GM12878 (cell line): Measurements from ENCODE around the gene ZFAND2A. TPM values are rescaled to one million over a fixed set of nuclear protein-coding genes. Genes with fewer than 3 reads are reported as not detected.

Experiments
- ATAC-seq: fragments of 200-7000 bp; cut with Tn5 transposase; 3 replicates; pipeline ENCODE4 v1.9.1; 2020; ENCODE audit warnings: mild to moderate bottlenecking, moderate library complexity
- BruUV-seq: library from RNA; stranded (reverse); fragments of 400-500 nt; replicated peaks from 2 replicates; lab custom pipeline; 2021; lab: Mats Ljungman, UMichigan
- CTCF ChIA-PET: fragments of 300-600 bp; sonication (Branson Sonifier 250); formaldehyde crosslinking; extraction: SDS; loops from one replicate; lab custom pipeline; 2021; ENCODE audit warnings: inconsistent platforms; lab: Yijun Ruan, JAX
- POLR2A ChIA-PET: fragments of 350-600 bp; formaldehyde crosslinking; extraction: SDS; loops from one replicate; lab custom pipeline; 2021; ENCODE audit warnings: inconsistent platforms; lab: Charles Lee
- RAD21 ChIA-PET: fragments of 300-600 bp; sonication (Branson Sonifier 250); formaldehyde crosslinking; loops from one replicate; lab custom pipeline; 2023; ENCODE audit warnings: antibody characterized with exemption; ENCODE audit not compliant: unreplicated experiment; lab: Charles Lee
- SMC1A ChIA-PET: fragments of 300-600 bp; sonication (Branson Sonifier 250); formaldehyde crosslinking; loops from one replicate; lab custom pipeline; 2023; ENCODE audit not compliant: unreplicated experiment, uncharacterized antibody; lab: Charles Lee
- DNase-seq: peaks from one replicate; pipeline ENCODE4 v3.0.0-alpha.2; 2011; ENCODE audit warnings: low read depth, low spot score
- FAIRE-seq: peaks from 3 replicates; lab custom pipeline; 2011; peaks lifted over from hg19 to GRCh38; lab: Jason Lieb, UNC
- H2AFZ ChIP-seq: 2 replicates; pipeline ENCODE4 v1.6.0; 2011; ENCODE audit warnings: low read depth, low read length, control low read depth; ENCODE audit not compliant: control insufficient read depth
- H3K27ac ChIP-seq: 2 replicates; pipeline ENCODE4 v1.5.1; 2011; ENCODE audit warnings: control low read depth; ENCODE audit not compliant: control insufficient read depth, insufficient read depth
- H3K27me3 ChIP-seq, 2 experiments: replicated peaks in 1 of 2; 2 replicates each; pipeline versions ENCODE4 v1.6.0 to v1.6.1; 2011; ENCODE audit warnings: low read length in 1 of 2; ENCODE audit not compliant: control insufficient read depth in 2 of 2, insufficient read depth in 2 of 2
- H3K36me3 ChIP-seq, 2 experiments: 2 replicates each; pipeline ENCODE4 v1.5.1; 2011; ENCODE audit warnings: low read length in 1 of 2; ENCODE audit not compliant: control insufficient read depth in 2 of 2, insufficient read depth in 2 of 2
- H3K4me1 ChIP-seq: 2 replicates; pipeline ENCODE4 v1.6.1; 2011; ENCODE audit warnings: mild to moderate bottlenecking, low read length, moderate library complexity, mixed read lengths; ENCODE audit not compliant: control insufficient read depth, insufficient read depth
- H3K4me2 ChIP-seq: 2 replicates; pipeline ENCODE4 v1.6.0; 2011; ENCODE audit warnings: control low read depth; ENCODE audit not compliant: control insufficient read depth, insufficient read depth
- H3K4me3 ChIP-seq: fragments of 200-600 bp; sonication (generic); 2 replicates; pipeline ENCODE4 v1.5.1; 2016
- H3K79me2 ChIP-seq: 2 replicates; pipeline ENCODE4 v1.6.0; 2011; ENCODE audit warnings: low read length; ENCODE audit not compliant: control insufficient read depth, insufficient read depth
- H3K9ac ChIP-seq: 2 replicates; pipeline ENCODE4 v1.8.0; 2011; ENCODE audit warnings: low read length, control low read depth, mixed read lengths; ENCODE audit not compliant: control insufficient read depth, insufficient read depth
- H3K9me3 ChIP-seq: replicated peaks from 3 replicates; pipeline ENCODE4 v1.5.1; 2011; ENCODE audit warnings: mild to moderate bottlenecking, low read length; ENCODE audit not compliant: control insufficient read depth, insufficient read depth
- H4K20me1 ChIP-seq: 2 replicates; pipeline ENCODE4 v1.6.0; 2011; ENCODE audit not compliant: control insufficient read depth, insufficient read depth
- BCL11A ChIP-seq: IDR thresholded peaks from 2 replicates; pipeline ENCODE4 v1.6.1; 2011; ENCODE audit warnings: low read depth, low read length
- CREB1 ChIP-seq: IDR thresholded peaks from 2 replicates; pipeline ENCODE4 v1.6.1; 2012; ENCODE audit warnings: low read depth, mild to moderate bottlenecking, inconsistent platforms
- CREM ChIP-seq: IDR thresholded peaks from 2 replicates; pipeline ENCODE4 v1.6.1; 2014; ENCODE audit warnings: antibody characterized with exemption, low read depth
- MLLT1 ChIP-seq: fragments of 450-650 bp; IDR thresholded peaks from 2 replicates; pipeline ENCODE4 v1.6.1; 2016; ENCODE audit warnings: mild to moderate bottlenecking
- POU2F2 ChIP-seq: IDR thresholded peaks from 3 replicates; pipeline ENCODE4 v1.6.1; 2011; ENCODE audit warnings: low read depth, mild to moderate bottlenecking, low read length, borderline replicate concordance
- RFX5 ChIP-seq: IDR thresholded peaks from 2 replicates; pipeline ENCODE4 v1.6.1; 2011; ENCODE audit warnings: low read depth, low read length, improper control_type of control experiment
- ZNF592 ChIP-seq: fragments of 450-650 bp; IDR thresholded peaks from 2 replicates; pipeline ENCODE4 v1.6.1; 2017; ENCODE audit warnings: mild to moderate bottlenecking, moderate library complexity
- ZSCAN29 ChIP-seq: fragments of 450-650 bp; IDR thresholded peaks from 2 replicates; pipeline ENCODE4 v1.6.1; 2017; ENCODE audit warnings: mild to moderate bottlenecking, moderate library complexity
- WGBS: methylation state at CpG from one replicate; pipeline ENCODE4 v1.1.6; 2016; ENCODE audit warnings: low lambda C conversion rate; ENCODE audit not compliant: insufficient replicate concordance, insufficient coverage; ENCODE audit errors: missing lambda C conversion rate; 5-methylcytosine and 5-hydroxymethylcytosine counted together
- in situ Hi-C: fragments of 300-500 bp; cut with MboI; formaldehyde crosslinking; loops from 9 replicates; pipeline ENCODE4 v1.14.3; 2018; ENCODE audit warnings: mixed read lengths
- intact Hi-C: fragments of 100-400 bp; cut with micrococcal nuclease; formaldehyde crosslinking; loops from one replicate; pipeline ENCODE4 v1.14.2; 2022; ENCODE audit not compliant: unreplicated experiment
- polyA plus RNA-seq, 11 experiments: library from polyadenylated mRNA; depleted of rRNA in 4 of 11; unstranded in 6 of 11; stranded (reverse) in 5 of 11; fragments of >200 nt; fragmentation: Nextera tagmentation in 4 of 11; fragmentation: Illumina TruSeq in 1 of 11; extraction: Ambion mirVana in 4 of 11; extraction: Trizol in 1 of 11; gene quantifications; 1 replicate in 1 of 11; 2 replicates in 10 of 11; pipeline versions ENCODE4 v1.2.1 to v1.2.3, GENCODE V29; 2011 to 2016; ENCODE audit warnings: inconsistent platforms in 2 of 11, missing spikeins in 2 of 11, low read depth in 1 of 11
- total RNA-seq, 4 experiments: library from RNA; depleted of rRNA in 3 of 4; stranded (reverse); fragments of >200 nt in 3 of 4; fragmentation: Illumina TruSeq in 1 of 4; extraction: Trizol in 1 of 4; gene quantifications; 2 replicates each; pipeline versions ENCODE4 v1.2.1 to v1.2.3, GENCODE V29; 2013 to 2021
- TF ChIP-seq, protein P1 (sequence below): fragments of 450-650 bp; IDR thresholded peaks from 2 replicates; pipeline ENCODE4 v1.6.1; 2017; ENCODE audit warnings: mild to moderate bottlenecking, low read depth, inconsistent platforms; ENCODE audit not compliant: poor library complexity, severe bottlenecking
- TF ChIP-seq, protein P2 (sequence below): fragments of 450-650 bp; IDR thresholded peaks from 2 replicates; pipeline ENCODE4 v1.6.1; 2017; ENCODE audit warnings: mild to moderate bottlenecking, moderate library complexity

The ZFAND2A gene
- total and polyA plus RNA-seq, 10 of the 15 experiments (the other 5 are each of a cell fraction or from before 2014, with no cell fraction given) = 14.8 to 39.9 (median 20.8) TPM

- Histone ChIP-seq H2AFZ (no peak overlapping the region), H4K20me1 (no peaks in the 10 kb centered on the region), H3K27ac (peak overlapping the region; percentile 42; the same call in 1 of the 2 replicates), H3K9me3 (no peaks in the 10 kb centered on the region), H3K4me2 (no peak overlapping the region), H3K27me3 (no peaks in the 10 kb centered on the region), H3K4me3 (no peak overlapping the region), H3K79me2 (peaks cover 12% of the 10 kb centered on the region), H3K4me1 (no peaks in the 10 kb centered on the region; the same call in 1 of the 2 replicates), H3K9ac (no peak overlapping the region), H3K36me3 (no peaks in the 10 kb centered on the region)
- 65% methylated on average over 4 of the region's 4 CpGs for WGBS
- intact Hi-C loops = no loop called here
- ATAC-seq = peak; percentile 23
- ChIA-PET CTCF (interaction anchor here (0.6 to 4.5 kb wide), 6 partner anchors 10 to 147 kb away, joined by 4 to 30 read pairs (median 13); partner anchors contain the start of gene GPER1), POLR2A (interaction anchor here (1.7 to 4.2 kb wide), 2 partner anchors 20 to 38 kb away, joined by 6 to 36 read pairs; partner anchors contain the start of gene ZFAND2A), SMC1A (interaction anchor here (1.1 to 4.2 kb wide), 6 partner anchors 10 to 147 kb away, joined by 3 to 29 read pairs (median 4); no protein-coding TSS in a partner anchor), RAD21 (interaction anchor here (1.3 to 2.8 kb wide), 4 partner anchors 36 to 148 kb away, joined by 3 to 21 read pairs (median 12); no protein-coding TSS in a partner anchor)
- in situ Hi-C loops = no loop called here
- no TSS peak for BruUV-seq
- FAIRE-seq = no peak
- peak; percentile 38 for DNase-seq
- TF ChIP-seq BCL11A (no peak), ZNF592 (no peak), CREB1 (peak; percentile 72), MLLT1 (peak; percentile 58; the same call in 1 of the 2 replicates), POU2F2 (no peak), ZSCAN29 (no peak), CREM (peak; percentile 60; the same call in 1 of the 2 replicates), RFX5 (peak; percentile 91)
- TF ChIP-seq, protein P1, sequence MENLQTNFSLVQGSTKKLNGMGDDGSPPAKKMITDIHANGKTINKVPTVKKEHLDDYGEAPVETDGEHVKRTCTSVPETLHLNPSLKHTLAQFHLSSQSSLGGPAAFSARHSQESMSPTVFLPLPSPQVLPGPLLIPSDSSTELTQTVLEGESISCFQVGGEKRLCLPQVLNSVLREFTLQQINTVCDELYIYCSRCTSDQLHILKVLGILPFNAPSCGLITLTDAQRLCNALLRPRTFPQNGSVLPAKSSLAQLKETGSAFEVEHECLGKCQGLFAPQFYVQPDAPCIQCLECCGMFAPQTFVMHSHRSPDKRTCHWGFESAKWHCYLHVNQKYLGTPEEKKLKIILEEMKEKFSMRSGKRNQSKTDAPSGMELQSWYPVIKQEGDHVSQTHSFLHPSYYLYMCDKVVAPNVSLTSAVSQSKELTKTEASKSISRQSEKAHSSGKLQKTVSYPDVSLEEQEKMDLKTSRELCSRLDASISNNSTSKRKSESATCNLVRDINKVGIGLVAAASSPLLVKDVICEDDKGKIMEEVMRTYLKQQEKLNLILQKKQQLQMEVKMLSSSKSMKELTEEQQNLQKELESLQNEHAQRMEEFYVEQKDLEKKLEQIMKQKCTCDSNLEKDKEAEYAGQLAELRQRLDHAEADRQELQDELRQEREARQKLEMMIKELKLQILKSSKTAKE = no peak
- TF ChIP-seq, protein P2, sequence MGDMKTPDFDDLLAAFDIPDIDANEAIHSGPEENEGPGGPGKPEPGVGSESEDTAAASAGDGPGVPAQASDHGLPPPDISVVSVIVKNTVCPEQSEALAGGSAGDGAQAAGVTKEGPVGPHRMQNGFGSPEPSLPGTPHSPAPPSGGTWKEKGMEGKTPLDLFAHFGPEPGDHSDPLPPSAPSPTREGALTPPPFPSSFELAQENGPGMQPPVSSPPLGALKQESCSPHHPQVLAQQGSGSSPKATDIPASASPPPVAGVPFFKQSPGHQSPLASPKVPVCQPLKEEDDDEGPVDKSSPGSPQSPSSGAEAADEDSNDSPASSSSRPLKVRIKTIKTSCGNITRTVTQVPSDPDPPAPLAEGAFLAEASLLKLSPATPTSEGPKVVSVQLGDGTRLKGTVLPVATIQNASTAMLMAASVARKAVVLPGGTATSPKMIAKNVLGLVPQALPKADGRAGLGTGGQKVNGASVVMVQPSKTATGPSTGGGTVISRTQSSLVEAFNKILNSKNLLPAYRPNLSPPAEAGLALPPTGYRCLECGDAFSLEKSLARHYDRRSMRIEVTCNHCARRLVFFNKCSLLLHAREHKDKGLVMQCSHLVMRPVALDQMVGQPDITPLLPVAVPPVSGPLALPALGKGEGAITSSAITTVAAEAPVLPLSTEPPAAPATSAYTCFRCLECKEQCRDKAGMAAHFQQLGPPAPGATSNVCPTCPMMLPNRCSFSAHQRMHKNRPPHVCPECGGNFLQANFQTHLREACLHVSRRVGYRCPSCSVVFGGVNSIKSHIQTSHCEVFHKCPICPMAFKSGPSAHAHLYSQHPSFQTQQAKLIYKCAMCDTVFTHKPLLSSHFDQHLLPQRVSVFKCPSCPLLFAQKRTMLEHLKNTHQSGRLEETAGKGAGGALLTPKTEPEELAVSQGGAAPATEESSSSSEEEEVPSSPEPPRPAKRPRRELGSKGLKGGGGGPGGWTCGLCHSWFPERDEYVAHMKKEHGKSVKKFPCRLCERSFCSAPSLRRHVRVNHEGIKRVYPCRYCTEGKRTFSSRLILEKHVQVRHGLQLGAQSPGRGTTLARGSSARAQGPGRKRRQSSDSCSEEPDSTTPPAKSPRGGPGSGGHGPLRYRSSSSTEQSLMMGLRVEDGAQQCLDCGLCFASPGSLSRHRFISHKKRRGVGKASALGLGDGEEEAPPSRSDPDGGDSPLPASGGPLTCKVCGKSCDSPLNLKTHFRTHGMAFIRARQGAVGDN = 0 out of 2 replicates have a peak, but pooled peaks have one; percentile 17
Observed at GRCh38 chr7:1140476-1141104, 19.4 kb downstream of the ZFAND2A start.
